ENCODE results near the gene BCL7B.
"Not testable (repeated sequence)": the region's sequence is repeated elsewhere in the genome, so short reads cannot be mapped to it uniquely, and the experiment has no call there.

Gene BCL7B

GRCh38 chr7:73593207-73594045, 35.9 kb upstream of the BCL7B start:
- no peak for TF ChIP-seq POLR2AphosphoS5 (IDR thresholded peaks at IDR 0.05; ENCODE audit: low read depth, low read length)
- no peak for TF ChIP-seq POLR2A (IDR thresholded peaks at IDR 0.05; ENCODE audit: low read depth, low read length)
- FAIRE-seq = no peak
- no peak for DNase-seq (ENCODE audit: insufficient read length)

- TF ChIP-seq TAF1 (IDR thresholded peaks at IDR 0.05; ENCODE audit: borderline replicate concordance, low read depth, low read length) (no peak), POLR2AphosphoS5 (IDR thresholded peaks at IDR 0.05; ENCODE audit: low read depth, low read length) (no peak), POLR2A (IDR thresholded peaks at IDR 0.05; ENCODE audit: low read depth, low read length) (no peak)
- DNase-seq (ENCODE audit: insufficient read length) = no peak
- no peak for FAIRE-seq
Observed at GRCh38 chr7:73586911-73587310, 29.4 kb upstream of the BCL7B start.

- FAIRE-seq (no peak), DNase-seq (ENCODE audit: insufficient read length) (no peak)
- no peak for TF ChIP-seq POLR2AphosphoS5 (IDR thresholded peaks at IDR 0.05; ENCODE audit: low read depth, low read length)
- no peak for TF ChIP-seq POLR2A (IDR thresholded peaks at IDR 0.05; ENCODE audit: low read depth, low read length)
- no peak for TF ChIP-seq TAF1 (IDR thresholded peaks at IDR 0.05; ENCODE audit: borderline replicate concordance, low read depth, low read length)
Observed at GRCh38 chr7:73585196-73585595, 27.7 kb upstream of the BCL7B start.

- FAIRE-seq (no peak), DNase-seq (ENCODE audit: insufficient read length) (no peak)
- no peak for TF ChIP-seq POLR2AphosphoS5 (IDR thresholded peaks at IDR 0.05; ENCODE audit: low read depth, low read length)
- no peak for TF ChIP-seq TAF1 (IDR thresholded peaks at IDR 0.05; ENCODE audit: borderline replicate concordance, low read depth, low read length)
- no peak for TF ChIP-seq POLR2A (IDR thresholded peaks at IDR 0.05; ENCODE audit: low read depth, low read length)
Observed at GRCh38 chr7:73582664-73583202, 25.2 kb upstream of the BCL7B start.

GRCh38 chr7:73581006-73581405, 23.5 kb upstream of the BCL7B start:
- FAIRE-seq; DNase-seq (ENCODE audit: insufficient read length): not testable (repeated sequence)

GRCh38 chr7:73578342-73579128, 21.0 kb upstream of the BCL7B start, which contains the start of gene TBL2:
TBL2 (minus strand) TSS chr7:73578579; CDS start chr7:73578549, 30 bp downstream.
- FAIRE-seq (peak; percentile 90), DNase-seq (ENCODE audit: insufficient read length) (peak; percentile 98)
- peak; percentile 97 for TF ChIP-seq POLR2A (IDR thresholded peaks at IDR 0.05; ENCODE audit: low read depth, low read length)
- TF ChIP-seq TAF1 (IDR thresholded peaks at IDR 0.05; ENCODE audit: borderline replicate concordance, low read depth, low read length) = peak; percentile 93
- peak; percentile 91 for TF ChIP-seq POLR2AphosphoS5 (IDR thresholded peaks at IDR 0.05; ENCODE audit: low read depth, low read length)

DNA sequence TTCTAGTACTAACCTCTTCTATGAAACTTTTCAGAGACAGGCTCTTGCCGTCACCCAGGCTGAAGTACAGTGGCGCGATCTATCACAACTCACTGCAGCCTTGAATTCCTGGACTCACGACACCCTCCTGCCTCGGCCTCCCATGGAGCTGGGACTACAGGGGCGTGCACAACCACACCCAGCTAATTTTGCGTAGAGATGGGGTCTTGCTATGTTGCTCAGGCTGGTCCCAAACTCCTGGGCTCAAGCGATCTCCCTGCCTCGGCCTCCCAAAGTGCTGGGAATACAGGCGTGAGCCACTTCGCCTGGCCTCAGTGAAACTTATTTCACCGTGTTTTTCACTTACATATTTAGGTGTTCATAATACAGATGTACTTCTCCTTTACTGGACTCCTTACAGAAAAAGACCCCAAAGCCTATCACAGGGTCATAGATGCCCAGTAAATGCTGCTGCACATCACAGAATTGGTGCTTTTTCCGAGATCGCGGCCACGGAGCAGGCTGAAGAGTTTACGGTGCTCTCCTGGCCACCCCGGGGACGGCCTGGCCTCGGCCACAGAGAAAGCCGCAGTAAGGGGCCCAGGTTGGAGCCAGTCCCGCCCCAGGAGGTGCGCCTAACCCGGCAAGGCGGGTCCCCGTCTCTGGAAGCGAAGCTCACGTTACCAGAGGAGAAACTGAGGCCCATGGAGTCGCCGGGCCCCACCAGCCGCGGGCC, 20.3 kb upstream of the BCL7B start:
- no peak for FAIRE-seq
- TF ChIP-seq POLR2AphosphoS5 (IDR thresholded peaks at IDR 0.05; ENCODE audit: low read depth, low read length) (no peak), POLR2A (IDR thresholded peaks at IDR 0.05; ENCODE audit: low read depth, low read length) (no peak; the same call in 1 of the 2 replicates), TAF1 (IDR thresholded peaks at IDR 0.05; ENCODE audit: borderline replicate concordance, low read depth, low read length) (no peak)
- no peak for DNase-seq (ENCODE audit: insufficient read length)

DNA sequence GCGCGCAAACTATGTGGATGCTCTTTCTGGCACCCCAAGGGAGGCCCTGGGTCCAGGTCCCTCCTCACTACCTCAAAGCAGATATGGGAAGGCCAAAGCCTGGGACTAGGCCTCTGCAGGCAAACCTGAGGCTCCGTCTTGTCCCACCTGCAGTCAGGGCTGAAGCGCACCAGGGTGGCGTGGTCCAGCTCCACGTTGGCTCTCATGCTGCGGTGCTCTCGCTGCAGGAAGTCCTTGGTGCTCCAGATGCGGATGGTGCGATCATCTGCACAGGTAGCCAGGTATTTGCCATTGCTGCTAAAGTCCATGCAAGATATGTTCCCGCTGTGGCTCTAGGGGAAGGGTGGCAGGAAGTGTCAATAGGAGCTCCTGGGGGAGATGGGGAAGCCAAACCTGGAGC, 16.3 kb upstream of the BCL7B start:
- DNase-seq (ENCODE audit: insufficient read length) (no peak), FAIRE-seq (no peak)
- no peak for TF ChIP-seq POLR2A (IDR thresholded peaks at IDR 0.05; ENCODE audit: low read depth, low read length)
- no peak for TF ChIP-seq TAF1 (IDR thresholded peaks at IDR 0.05; ENCODE audit: borderline replicate concordance, low read depth, low read length)
- no peak for TF ChIP-seq POLR2AphosphoS5 (IDR thresholded peaks at IDR 0.05; ENCODE audit: low read depth, low read length)

GRCh38 chr7:73573276-73573675, 15.8 kb upstream of the BCL7B start:
- no peak for FAIRE-seq
- TF ChIP-seq POLR2AphosphoS5 (IDR thresholded peaks at IDR 0.05; ENCODE audit: low read depth, low read length) = no peak
- no peak for TF ChIP-seq TAF1 (IDR thresholded peaks at IDR 0.05; ENCODE audit: borderline replicate concordance, low read depth, low read length)
- no peak for TF ChIP-seq POLR2A (IDR thresholded peaks at IDR 0.05; ENCODE audit: low read depth, low read length)
- DNase-seq (ENCODE audit: insufficient read length) = no peak

DNA sequence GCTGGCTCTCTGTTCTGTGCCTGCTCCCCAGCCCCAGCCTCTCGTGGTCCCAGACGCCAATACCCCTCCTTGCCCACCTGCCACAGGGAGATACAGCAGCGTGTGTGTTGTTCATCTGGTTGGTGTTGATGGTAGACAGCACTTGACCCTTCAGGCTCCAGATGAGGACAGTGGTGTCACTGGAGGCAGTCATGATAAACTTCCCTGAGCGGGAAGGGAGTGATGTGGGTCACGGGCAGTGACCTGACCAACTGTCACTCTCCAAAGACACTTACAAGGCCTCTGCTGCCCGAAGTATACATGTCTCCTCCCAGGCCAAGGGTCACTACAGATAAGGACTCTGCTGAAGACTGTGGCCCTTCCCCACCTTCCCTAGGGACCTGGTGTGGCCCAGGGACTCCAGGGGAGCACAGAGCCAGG, 15.3 kb upstream of the BCL7B start:
- DNase-seq (ENCODE audit: insufficient read length) (no peak), FAIRE-seq (no peak)
- TF ChIP-seq POLR2A (IDR thresholded peaks at IDR 0.05; ENCODE audit: low read depth, low read length) = no peak
- TF ChIP-seq POLR2AphosphoS5 (IDR thresholded peaks at IDR 0.05; ENCODE audit: low read depth, low read length) = no peak
- TF ChIP-seq TAF1 (IDR thresholded peaks at IDR 0.05; ENCODE audit: borderline replicate concordance, low read depth, low read length) = no peak

DNA sequence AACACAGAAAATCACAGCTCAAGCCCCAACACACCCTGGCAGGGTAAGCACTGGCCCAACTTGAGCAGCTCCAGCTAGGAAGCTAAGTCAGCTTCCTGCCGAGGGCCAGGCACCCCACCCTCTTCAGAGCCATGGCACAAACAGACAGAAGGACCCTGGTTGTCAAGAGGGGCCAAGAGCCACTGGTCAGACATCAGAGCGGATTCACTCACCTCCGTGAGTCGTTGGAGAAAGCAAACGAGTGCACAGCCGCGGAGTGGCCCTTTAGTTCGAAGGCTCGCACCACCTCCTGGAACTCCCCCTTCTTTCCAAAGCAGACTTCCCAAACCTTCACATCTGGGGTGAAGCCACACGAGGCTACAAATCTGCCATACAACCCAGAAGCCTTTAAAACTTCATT, 13.5 kb upstream of the BCL7B start:
- DNase-seq (ENCODE audit: insufficient read length) (no peak), FAIRE-seq (no peak)
- TF ChIP-seq POLR2AphosphoS5 (IDR thresholded peaks at IDR 0.05; ENCODE audit: low read depth, low read length) = no peak
- no peak for TF ChIP-seq TAF1 (IDR thresholded peaks at IDR 0.05; ENCODE audit: borderline replicate concordance, low read depth, low read length)
- no peak for TF ChIP-seq POLR2A (IDR thresholded peaks at IDR 0.05; ENCODE audit: low read depth, low read length)

Measured in GM12892 (cell line).